H1 (cell line): ENCODE measurements around the gene TNFRSF11A. TPM values are rescaled to one million over a fixed set of nuclear protein-coding genes. Genes with fewer than 3 reads are reported as not detected.

Source experiments
- CTCF ChIA-PET: fragments of 300-600 bp; sonication (Branson Sonifier 250); formaldehyde crosslinking; loops from one replicate; lab custom pipeline; 2021; ENCODE audit not compliant: partially characterized antibody; lab: Charles Lee
- POLR2A ChIA-PET: fragments of 300-600 bp; sonication (Branson Sonifier 250); formaldehyde crosslinking; loops from one replicate; lab custom pipeline; 2021; ENCODE audit warnings: inconsistent platforms; ENCODE audit not compliant: partially characterized antibody; lab: Charles Lee
- DNase-seq, 2 experiments: peaks; one replicate each; pipeline versions ENCODE4 v3.0.0 to v3.0.0-alpha.2; 2010 to 2022; ENCODE audit warnings: low spot score in 2 of 2, low read depth in 1 of 2, mixed read lengths in 1 of 2
- FAIRE-seq: peaks from 2 replicates; lab custom pipeline; 2011; peaks lifted over from hg19 to GRCh38; lab: Jason Lieb, UNC
- H2AFZ ChIP-seq: 2 replicates; pipeline ENCODE4 v1.8.1; 2012; ENCODE audit warnings: low read length, inconsistent platforms
- H2AK5ac ChIP-seq: 2 replicates; pipeline ENCODE4 v1.6.1; 2013; ENCODE audit warnings: low read depth, low read length
- H2BK120ac ChIP-seq: replicated peaks from 2 replicates; pipeline ENCODE3; 2013; ENCODE audit warnings: low read depth, low read length, inconsistent platforms
- H2BK12ac ChIP-seq: 2 replicates; pipeline ENCODE4 v1.6.1; 2013; ENCODE audit warnings: low read depth, low read length
- H2BK15ac ChIP-seq: 2 replicates; pipeline ENCODE4 v1.6.1; 2013; ENCODE audit warnings: low read length
- H2BK20ac ChIP-seq: 2 replicates; pipeline ENCODE4 v1.6.1; 2013; ENCODE audit warnings: low read length
- H2BK5ac ChIP-seq: 2 replicates; pipeline ENCODE4 v1.6.1; 2013; ENCODE audit warnings: low read depth, low read length
- H3K14ac ChIP-seq: 2 replicates; pipeline ENCODE4 v1.6.1; 2013; ENCODE audit warnings: inconsistent platforms; ENCODE audit not compliant: insufficient read length
- H3K18ac ChIP-seq: 2 replicates; pipeline ENCODE4 v1.6.1; 2013; ENCODE audit warnings: low read length; ENCODE audit errors: extremely low read depth
- H3K23ac ChIP-seq: 2 replicates; pipeline ENCODE4 v1.6.1; 2013; ENCODE audit warnings: inconsistent platforms; ENCODE audit not compliant: insufficient read length
- H3K23me2 ChIP-seq: 2 replicates; pipeline ENCODE4 v1.6.1; 2013; ENCODE audit warnings: low read depth, low read length
- H3K27ac ChIP-seq: 2 replicates; pipeline ENCODE4 v1.6.1; 2011; ENCODE audit warnings: low read depth, low read length, inconsistent platforms
- H3K27me3 ChIP-seq, 4 experiments: replicated peaks in 1 of 4; 1 replicate in 1 of 4; 2 replicates in 3 of 4; pipeline versions ENCODE4 v1.6.1 to v1.8.1; 2011 to 2013; ENCODE audit warnings: low read length in 3 of 4, mild to moderate bottlenecking in 3 of 4, inconsistent platforms in 2 of 4, mixed read lengths in 2 of 4, moderate library complexity in 1 of 4; ENCODE audit not compliant: control insufficient read depth in 3 of 4, insufficient read depth in 3 of 4; ENCODE audit errors: extremely low read depth in 1 of 4
- H3K36me3 ChIP-seq, 4 experiments: 2 replicates each; pipeline versions ENCODE4 v1.6.1 to v1.8.1; 2011 to 2013; ENCODE audit warnings: mild to moderate bottlenecking in 4 of 4, low read length in 3 of 4, moderate library complexity in 2 of 4, control low read depth in 1 of 4, inconsistent platforms in 1 of 4; ENCODE audit not compliant: insufficient read depth in 4 of 4, control insufficient read depth in 2 of 4
- H3K4ac ChIP-seq: replicated peaks from 2 replicates; pipeline ENCODE3; 2013; ENCODE audit warnings: low read length, low read depth, mixed read lengths, inconsistent platforms; ENCODE audit not compliant: insufficient read length
- H3K4me1 ChIP-seq, 4 experiments: replicated peaks in 1 of 4; 1 replicate in 1 of 4; 2 replicates in 3 of 4; pipeline versions ENCODE4 v1.6.1 to v1.8.1; 2011 to 2013; ENCODE audit warnings: low read length in 3 of 4, inconsistent platforms in 2 of 4, mixed read lengths in 1 of 4; ENCODE audit not compliant: insufficient read depth in 4 of 4, control insufficient read depth in 3 of 4
- H3K4me2 ChIP-seq, 2 experiments: 2 replicates each; pipeline versions ENCODE4 v1.6.1 to v1.8.1; 2011 to 2013; ENCODE audit warnings: low read depth in 2 of 2, low read length in 2 of 2, control low read depth in 1 of 2, inconsistent platforms in 1 of 2, mild to moderate bottlenecking in 1 of 2; ENCODE audit not compliant: insufficient read depth in 1 of 2
- H3K4me3 ChIP-seq, 4 experiments: fragments of 200-600, 300-600 bp in 1 of 4; sonication (generic), shearing (Covaris generic), sonication (Bioruptor Twin) in 1 of 4; 2 replicates each; pipeline versions ENCODE4 v1.5.1 to v1.8.1; 2011 to 2016; ENCODE audit warnings: low read length in 4 of 4, low read depth in 3 of 4, control low read depth in 2 of 4, inconsistent platforms in 2 of 4, mild to moderate bottlenecking in 2 of 4, mixed read lengths in 1 of 4, moderate library complexity in 1 of 4; ENCODE audit not compliant: insufficient read depth in 2 of 4; ENCODE audit errors: extremely low read depth in 1 of 4
- H3K56ac ChIP-seq: replicated peaks from 2 replicates; pipeline ENCODE3; 2013; ENCODE audit warnings: low read depth, mild to moderate bottlenecking, mixed read lengths, low read length, inconsistent platforms; ENCODE audit not compliant: insufficient read length
- H3K79me1 ChIP-seq: 2 replicates; pipeline ENCODE4 v1.6.1; 2013; ENCODE audit warnings: low read depth, low read length, control low read depth
- H3K79me2 ChIP-seq, 2 experiments: 2 replicates each; pipeline versions ENCODE4 v1.6.1 to v1.8.1; 2012 to 2013; ENCODE audit warnings: low read length in 2 of 2, mild to moderate bottlenecking in 2 of 2, inconsistent platforms in 1 of 2; ENCODE audit not compliant: insufficient read depth in 2 of 2, control insufficient read depth in 1 of 2
- H3K9ac ChIP-seq, 4 experiments: replicated peaks in 1 of 4; 1 replicate in 1 of 4; 2 replicates in 3 of 4; pipeline versions ENCODE4 v1.6.1 to v1.8.1; 2011 to 2013; ENCODE audit warnings: low read depth in 3 of 4, low read length in 3 of 4, control low read depth in 2 of 4, mild to moderate bottlenecking in 2 of 4, moderate library complexity in 2 of 4, inconsistent platforms in 1 of 4; ENCODE audit errors: extremely low read depth in 1 of 4
- H3K9me3 ChIP-seq, 2 experiments: 2 replicates each; pipeline versions ENCODE4 v1.6.1 to v1.8.1; 2012 to 2013; ENCODE audit warnings: mild to moderate bottlenecking in 2 of 2, moderate library complexity in 2 of 2, control low read depth in 1 of 2, inconsistent platforms in 1 of 2, low read depth in 1 of 2, low read length in 1 of 2, mixed read lengths in 1 of 2; ENCODE audit not compliant: insufficient read depth in 2 of 2
- H4K20me1 ChIP-seq, 2 experiments: replicated peaks in 1 of 2; 2 replicates each; pipeline versions ENCODE3 to v1.8.1; 2011 to 2013; ENCODE audit warnings: inconsistent platforms in 2 of 2, low read length in 2 of 2, mild to moderate bottlenecking in 1 of 2; ENCODE audit not compliant: insufficient read depth in 2 of 2, control insufficient read depth in 1 of 2
- H4K5ac ChIP-seq: 2 replicates; pipeline ENCODE4 v1.6.1; 2013; ENCODE audit warnings: low read length, low read depth, mixed read lengths, inconsistent platforms; ENCODE audit not compliant: insufficient read length
- H4K8ac ChIP-seq: 2 replicates; pipeline ENCODE4 v1.8.0; 2013; ENCODE audit warnings: mild to moderate bottlenecking, moderate library complexity, low read length, inconsistent platforms; ENCODE audit not compliant: insufficient read depth; ENCODE audit errors: extremely low read depth
- H4K91ac ChIP-seq: replicated peaks from 2 replicates; pipeline ENCODE3; 2013; ENCODE audit warnings: low read length, mixed read lengths, inconsistent platforms; ENCODE audit not compliant: insufficient read length
- CBX5 ChIP-seq: fragments of 300-800, 300-1000 bp; sonication (generic); IDR thresholded peaks from 2 replicates; pipeline ENCODE4 v1.7.1; 2016; ENCODE audit warnings: antibody characterized with exemption, low read length, low read depth
- CHD1 ChIP-seq: IDR thresholded peaks from 2 replicates; pipeline ENCODE4 v1.6.1; 2012; ENCODE audit warnings: low read depth, low read length, improper control_type of control experiment
- CHD2 ChIP-seq: IDR thresholded peaks from 2 replicates; pipeline ENCODE4 v1.6.1; 2012; ENCODE audit warnings: low read length, improper control_type of control experiment
- EGR1 ChIP-seq: IDR thresholded peaks from 2 replicates; pipeline ENCODE4 v1.6.1; 2011; ENCODE audit warnings: low read depth, low read length, borderline replicate concordance
- EZH2 ChIP-seq: fragments of 200-600 bp; sonication (generic); IDR thresholded peaks from 2 replicates; pipeline ENCODE4 v1.7.1; 2012; ENCODE audit warnings: low read depth, mild to moderate bottlenecking, moderate library complexity, low read length, inconsistent platforms; ENCODE audit not compliant: severe bottlenecking
- FOSL1 ChIP-seq: IDR thresholded peaks from 2 replicates; pipeline ENCODE4 v1.6.1; 2011; ENCODE audit warnings: mild to moderate bottlenecking, low read depth, low read length, moderate library complexity; ENCODE audit not compliant: insufficient read depth
- JUN ChIP-seq: IDR thresholded peaks from 2 replicates; pipeline ENCODE4 v1.6.1; 2011; ENCODE audit warnings: low read depth, mild to moderate bottlenecking, improper control_type of control experiment, low read length
- JUND ChIP-seq: IDR thresholded peaks from 2 replicates; pipeline ENCODE4 v1.6.1; 2011; ENCODE audit warnings: mild to moderate bottlenecking, improper control_type of control experiment, low read length
- POLR2A ChIP-seq, 2 experiments: IDR thresholded peaks; 1 replicate in 1 of 2; 2 replicates in 1 of 2; pipeline ENCODE4 v1.6.1; 2011; ENCODE audit warnings: low read depth in 2 of 2, low read length in 2 of 2, mild to moderate bottlenecking in 2 of 2; ENCODE audit errors: control extremely low read depth in 1 of 2
- POLR2AphosphoS5 ChIP-seq: IDR thresholded peaks from 2 replicates; pipeline ENCODE4 v1.6.1; 2011; ENCODE audit warnings: low read depth, low read length
- SAP30 ChIP-seq: fragments of 300-600 bp; sonication (generic); IDR thresholded peaks from 2 replicates; pipeline ENCODE4 v1.7.1; 2012; ENCODE audit warnings: low read length, moderate library complexity, mild to moderate bottlenecking, inconsistent platforms; ENCODE audit not compliant: insufficient read depth, insufficient replicate concordance
- SIN3A ChIP-seq, 2 experiments: IDR thresholded peaks in 1 of 2; conservative IDR thresholded peaks in 1 of 2; 2 replicates each; pipeline ENCODE4 v1.6.1; 2011 to 2012; ENCODE audit warnings: low read length in 2 of 2, improper control_type of control experiment in 1 of 2, low read depth in 1 of 2, mild to moderate bottlenecking in 1 of 2
- SP4 ChIP-seq: IDR thresholded peaks from 2 replicates; pipeline ENCODE4 v1.6.1; 2012; ENCODE audit warnings: low read length, inconsistent platforms
- WGBS, 2 experiments: shearing (Covaris generic) in 1 of 2; methylation state at CpG; one replicate each; pipeline versions ENCODE4 v1.1.6 to v1.1.7; 2013 to 2015; ENCODE audit warnings: low lambda C conversion rate in 2 of 2, mixed read lengths in 2 of 2, inconsistent platforms in 1 of 2, low coverage in 1 of 2, missing lambda C conversion rate in 1 of 2; ENCODE audit not compliant: insufficient replicate concordance in 2 of 2, insufficient coverage in 1 of 2, insufficient read length in 1 of 2; ENCODE audit errors: extremely low coverage in 1 of 2, missing lambda C conversion rate in 1 of 2; 5-methylcytosine and 5-hydroxymethylcytosine counted together
- polyA plus RNA-seq, 7 experiments: library from polyadenylated mRNA; depleted of rRNA in 3 of 7; stranded (reverse) in 5 of 7; unstranded in 2 of 7; fragments of >200 nt in 5 of 7; fragments of 200-250 nt in 2 of 7; gene quantifications; 1 replicate in 5 of 7; 2 replicates in 1 of 7; 4 replicates in 1 of 7; pipeline versions ENCODE4 v1.2.1 to v1.2.3, GENCODE V29; 2011 to 2013; ENCODE audit warnings: missing spikeins in 2 of 7, mixed read lengths in 2 of 7
- total RNA-seq: library from RNA; stranded (reverse); fragmentation: NEBNext Ultra II Directional; extraction: Animal tissue kit (Norgen Biotek cat#: 25700); gene quantifications from 2 replicates; pipeline ENCODE4 v1.2.1, GENCODE V29; 2021
- TF ChIP-seq, protein P1 (sequence below): IDR thresholded peaks from 2 replicates; pipeline ENCODE4 v1.6.1; 2012; ENCODE audit warnings: low read length, inconsistent platforms

The TNFRSF11A gene
- total and polyA plus RNA-seq, 2 of the 8 experiments (the other 6 are each of a cell fraction or from before 2014, with no cell fraction given), result 8.7 to 10.6 TPM

GRCh38 chr18:62284637-62285036 lies 40.5 kb upstream of the TNFRSF11A start:
- Histone ChIP-seq H3K4ac (no peak overlapping the region), H2AFZ (no peak overlapping the region), H2BK12ac (no peak overlapping the region), H3K4me2 (no peak overlapping the region), H3K27ac (no peak overlapping the region), H4K5ac (no peak overlapping the region), H3K9me3 (no peaks in the 10 kb centered on the region), H3K56ac (no peak overlapping the region), H3K79me1 (no peaks in the 10 kb centered on the region), H4K91ac (no peak overlapping the region), H2BK20ac (no peak overlapping the region), H3K23ac (no peak overlapping the region), H3K36me3 (peaks cover 0 to 12% (median 5%) of the 10 kb centered on the region in 4 experiments; a peak in 4 of 8 replicates), H3K4me1 (no peaks in the 10 kb centered on the region), H3K23me2 (no peaks in the 10 kb centered on the region), H3K4me3 (no peak overlapping the region), H2BK5ac (no peak overlapping the region), H4K8ac (no peak overlapping the region), H2BK15ac (no peak overlapping the region), H3K9ac (no peak overlapping the region), H3K14ac (no peak overlapping the region), H2BK120ac (no peak overlapping the region), H3K79me2 (no peaks in the 10 kb centered on the region), H3K27me3 (no peaks in the 10 kb centered on the region), H3K18ac (no peak overlapping the region), H2AK5ac (no peak overlapping the region), H4K20me1 (no peaks in the 10 kb centered on the region)
- POLR2A ChIA-PET, result no interaction called here
- FAIRE-seq (no peak), DNase-seq (no peak)
- 84% methylated on average over 3 of the region's 3 CpGs; no CpG with 5 or more reads in 1 of the 2 experiments for WGBS, 2 experiments
- CTCF ChIA-PET, result interaction anchor here (2.4 kb wide), 1 partner anchor 35 kb away, joined by 11 read pairs; no protein-coding TSS in a partner anchor
- no peak for TF ChIP-seq CBX5
- TF ChIP-seq FOSL1, result no peak
- no peak for TF ChIP-seq CHD2
- TF ChIP-seq SIN3A (conservative IDR thresholded peaks at IDR 0.05 in 1 of 2, IDR thresholded peaks at IDR 0.05 in 1 of 2; ENCODE audit: low read depth in 1 of 2, low read length in 2 of 2), result no peak
- TF ChIP-seq, protein P1, sequence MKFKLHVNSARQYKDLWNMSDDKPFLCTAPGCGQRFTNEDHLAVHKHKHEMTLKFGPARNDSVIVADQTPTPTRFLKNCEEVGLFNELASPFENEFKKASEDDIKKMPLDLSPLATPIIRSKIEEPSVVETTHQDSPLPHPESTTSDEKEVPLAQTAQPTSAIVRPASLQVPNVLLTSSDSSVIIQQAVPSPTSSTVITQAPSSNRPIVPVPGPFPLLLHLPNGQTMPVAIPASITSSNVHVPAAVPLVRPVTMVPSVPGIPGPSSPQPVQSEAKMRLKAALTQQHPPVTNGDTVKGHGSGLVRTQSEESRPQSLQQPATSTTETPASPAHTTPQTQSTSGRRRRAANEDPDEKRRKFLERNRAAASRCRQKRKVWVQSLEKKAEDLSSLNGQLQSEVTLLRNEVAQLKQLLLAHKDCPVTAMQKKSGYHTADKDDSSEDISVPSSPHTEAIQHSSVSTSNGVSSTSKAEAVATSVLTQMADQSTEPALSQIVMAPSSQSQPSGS, result no peak
- TF ChIP-seq SP4, result no peak
- TF ChIP-seq JUN, result no peak
- no peak for TF ChIP-seq CHD1
- no peak for TF ChIP-seq SAP30
- no peak for TF ChIP-seq EGR1
- TF ChIP-seq POLR2A (IDR thresholded peaks at IDR 0.05; ENCODE audit: control extremely low read depth in 1 of 2, low read depth in 2 of 2, low read length in 2 of 2), result no peak
- no peak for TF ChIP-seq JUND
- no peak for TF ChIP-seq EZH2
- no peak for TF ChIP-seq POLR2AphosphoS5
